Endothelial cell of umbilical vein (primary cell): ENCODE measurements around the gene PSMB2. TPM values are rescaled to one million over a fixed set of nuclear protein-coding genes. Genes with fewer than 3 reads are reported as not detected.

Experiments
- BruUV-seq: library from RNA; stranded (reverse); fragments of 400-500 nt; replicated peaks from 2 replicates; lab custom pipeline; 2021; lab: Mats Ljungman, UMichigan
- CTCF ChIA-PET: fragments of 300-600, 350-600 bp; sonication (Branson Sonifier 250); formaldehyde crosslinking; loops from one replicate; lab custom pipeline; 2021; ENCODE audit warnings: antibody characterized with exemption, inconsistent platforms; lab: Charles Lee
- POLR2A ChIA-PET: fragments of 300-600, 350-600 bp; sonication (Branson Sonifier 250); formaldehyde crosslinking; loops from one replicate; lab custom pipeline; 2021; ENCODE audit warnings: antibody characterized with exemption, inconsistent platforms; lab: Charles Lee
- DNase-seq: peaks from one replicate; pipeline ENCODE4 v3.0.0-alpha.2; 2011; ENCODE audit warnings: low read depth, low spot score
- FAIRE-seq: peaks from 2 replicates; lab custom pipeline; 2011; peaks lifted over from hg19 to GRCh38; lab: Jason Lieb, UNC
- H2AFZ ChIP-seq: 2 replicates; pipeline ENCODE4 v1.6.0; 2012; ENCODE audit warnings: low read depth, low read length, control low read depth, inconsistent platforms
- H3K27ac ChIP-seq: 2 replicates; pipeline ENCODE4 v1.5.1; 2011; ENCODE audit warnings: low read depth, mild to moderate bottlenecking, control low read depth, low read length, moderate library complexity; ENCODE audit not compliant: insufficient read depth
- H3K27me3 ChIP-seq, 2 experiments: 2 replicates each; pipeline versions ENCODE4 v1.6.0 to v1.6.1; 2011; ENCODE audit warnings: low read length in 2 of 2, mixed read lengths in 1 of 2; ENCODE audit not compliant: control insufficient read depth in 2 of 2, insufficient read depth in 2 of 2
- H3K36me3 ChIP-seq, 2 experiments: 2 replicates in 1 of 2; 3 replicates in 1 of 2; pipeline ENCODE4 v1.5.1; 2011; ENCODE audit warnings: low read length in 2 of 2, mild to moderate bottlenecking in 1 of 2, moderate library complexity in 1 of 2; ENCODE audit not compliant: control insufficient read depth in 2 of 2, insufficient read depth in 2 of 2; ENCODE audit errors: extremely low read depth in 1 of 2
- H3K4me1 ChIP-seq: 3 replicates; pipeline ENCODE4 v1.5.1; 2011; ENCODE audit warnings: mild to moderate bottlenecking, low read length; ENCODE audit not compliant: control insufficient read depth, insufficient read depth; ENCODE audit errors: extremely low read depth
- H3K4me2 ChIP-seq: 2 replicates; pipeline ENCODE4 v1.6.1; 2011; ENCODE audit warnings: low read length, control low read depth, mixed read lengths; ENCODE audit not compliant: insufficient read depth
- H3K4me3 ChIP-seq, 3 experiments: fragments of 200-600 bp in 1 of 3; sonication (generic), shearing (Covaris generic) in 1 of 3; replicated peaks in 1 of 3; 2 replicates each; pipeline ENCODE4 v1.5.1; 2011 to 2016; ENCODE audit warnings: control low read depth in 3 of 3, low read length in 3 of 3, mild to moderate bottlenecking in 2 of 3, inconsistent platforms in 1 of 3, low read depth in 1 of 3, moderate library complexity in 1 of 3; ENCODE audit not compliant: insufficient read depth in 1 of 3
- H3K79me2 ChIP-seq: 2 replicates; pipeline ENCODE4 v1.6.0; 2012; ENCODE audit warnings: low read length, inconsistent platforms; ENCODE audit not compliant: control insufficient read depth, insufficient read depth
- H3K9ac ChIP-seq: replicated peaks from 2 replicates; pipeline ENCODE3; 2011; ENCODE audit warnings: low read length, control low read depth; ENCODE audit not compliant: insufficient read depth; ENCODE audit errors: extremely low read depth
- H3K9me1 ChIP-seq: replicated peaks from 3 replicates; pipeline ENCODE4 v1.6.0; 2011; ENCODE audit warnings: mild to moderate bottlenecking, low read length; ENCODE audit not compliant: control insufficient read depth, insufficient read depth; ENCODE audit errors: extremely low read depth
- H3K9me3 ChIP-seq: replicated peaks from 2 replicates; pipeline ENCODE4 v1.5.1; 2012; ENCODE audit warnings: low read length, inconsistent platforms; ENCODE audit not compliant: control insufficient read depth, insufficient read depth
- H4K20me1 ChIP-seq: replicated peaks from 2 replicates; pipeline ENCODE3; 2011; ENCODE audit warnings: mild to moderate bottlenecking, low read length; ENCODE audit not compliant: control insufficient read depth, insufficient read depth; ENCODE audit errors: extremely low read depth
- CTCF ChIP-seq, 2 donors: IDR thresholded peaks; 1 replicate in 1 of 2; 2 replicates in 1 of 2; pipeline ENCODE4 v1.5.1; 2011; ENCODE audit warnings: low read length in 2 of 2, mild to moderate bottlenecking in 2 of 2, moderate library complexity in 2 of 2, control low read depth in 1 of 2, inconsistent platforms in 1 of 2, low read depth in 1 of 2; ENCODE audit not compliant: insufficient read depth in 1 of 2; ENCODE audit errors: extremely low read depth in 1 of 2
- EZH2 ChIP-seq: IDR thresholded peaks from 2 replicates; pipeline ENCODE4 v1.6.1; 2012; ENCODE audit warnings: borderline replicate concordance, low read depth, mild to moderate bottlenecking, moderate library complexity, low read length, inconsistent platforms; ENCODE audit not compliant: severe bottlenecking
- FOS ChIP-seq: IDR thresholded peaks from 2 replicates; pipeline ENCODE4 v1.6.1; 2011; ENCODE audit warnings: mild to moderate bottlenecking, low read length, moderate library complexity, borderline replicate concordance; ENCODE audit not compliant: insufficient read depth
- GATA2 ChIP-seq: IDR thresholded peaks from 2 replicates; pipeline ENCODE4 v1.7.0; 2011; ENCODE audit warnings: low read depth, mild to moderate bottlenecking, moderate library complexity, mixed read lengths, low read length; ENCODE audit not compliant: insufficient read length, insufficient read depth
- JUN ChIP-seq: IDR thresholded peaks from 2 replicates; pipeline ENCODE4 v1.6.1; 2011; ENCODE audit warnings: borderline replicate concordance, low read depth; ENCODE audit not compliant: insufficient read length, insufficient read depth
- MYC ChIP-seq: IDR thresholded peaks from one replicate; pipeline ENCODE4 v1.6.1; 2011; ENCODE audit warnings: mild to moderate bottlenecking, low read depth, low read length
- POLR2A ChIP-seq: IDR thresholded peaks from 2 replicates; pipeline ENCODE4 v1.6.1; 2012; ENCODE audit warnings: low read depth, mild to moderate bottlenecking, control low read depth, low read length
- POLR2AphosphoS5 ChIP-seq: IDR thresholded peaks from 2 replicates; pipeline ENCODE4 v1.6.1; 2012; ENCODE audit warnings: low read depth, mild to moderate bottlenecking, control low read depth, low read length, moderate library complexity; ENCODE audit not compliant: insufficient read depth
- dilution Hi-C: fragments of 300-500 bp; cut with MboI; formaldehyde crosslinking; loops from one replicate; pipeline ENCODE4 v1.15.0; 2019; ENCODE audit warnings: low sequenced_read_pairs; ENCODE audit not compliant: extremely low pct_ligation_motif_present
- intact Hi-C: fragments of 100-400 bp; cut with micrococcal nuclease; formaldehyde crosslinking; loops from one replicate; pipeline ENCODE4 v1.10.0; 2022
- polyA plus RNA-seq, 4 experiments: library from polyadenylated mRNA; depleted of rRNA in 3 of 4; stranded (reverse) in 3 of 4; unstranded in 1 of 4; fragments of >200 nt; gene quantifications; 2 replicates each; pipeline versions ENCODE4 v1.2.1 to v1.2.3, GENCODE V29; 2011 to 2012; ENCODE audit warnings: missing spikeins in 1 of 4
- total RNA-seq: library from RNA; stranded (reverse); gene quantifications from 2 replicates; pipeline ENCODE4 v1.2.3, GENCODE V29; 2021
- TF ChIP-seq, protein P1 (sequence below): IDR thresholded peaks from 2 replicates; pipeline ENCODE4 v1.6.1; 2011; ENCODE audit not compliant: insufficient read depth, insufficient read length

PSMB2 gene
- total and polyA plus RNA-seq, 2 donors (not counting 3 experiments of a cell fraction or from before 2014, with no cell fraction given): 93.6 to 118 TPM

GRCh38 chr1:35605867-35606182 lies 35.5 kb downstream of the PSMB2 start:
- Histone ChIP-seq H3K4me1 (no peaks in the 10 kb centered on the region), H3K27me3 (no peaks in the 10 kb centered on the region), H3K36me3 (peaks cover 26 to 28% of the 10 kb centered on the region in 2 experiments), H4K20me1 (no peaks in the 10 kb centered on the region), H3K79me2 (peaks cover 28% of the 10 kb centered on the region), H3K9me3 (no peaks in the 10 kb centered on the region), H3K4me2 (no peak overlapping the region), H3K9ac (no peak overlapping the region), H3K9me1 (no peaks in the 10 kb centered on the region), H2AFZ (no peak overlapping the region), H3K27ac (no peak overlapping the region), H3K4me3 (no peak overlapping the region)
- DNase-seq: no peak
- ChIA-PET CTCF (interaction anchor here (1.1 kb wide), 1 partner anchor 110 kb away, joined by 3 read pairs; no protein-coding TSS in a partner anchor), POLR2A (no interaction called here)
- FAIRE-seq: no peak
- TF ChIP-seq MYC (no peak), EZH2 (no peak), POLR2AphosphoS5 (no peak), JUN (no peak), CTCF (IDR thresholded peaks at IDR 0.05; ENCODE audit: extremely low read depth in 1 of 2, insufficient read depth in 1 of 2, low read depth in 1 of 2, low read length in 2 of 2) (no peak), FOS (no peak), GATA2 (no peak), POLR2A (no peak)
- TF ChIP-seq, protein P1, sequence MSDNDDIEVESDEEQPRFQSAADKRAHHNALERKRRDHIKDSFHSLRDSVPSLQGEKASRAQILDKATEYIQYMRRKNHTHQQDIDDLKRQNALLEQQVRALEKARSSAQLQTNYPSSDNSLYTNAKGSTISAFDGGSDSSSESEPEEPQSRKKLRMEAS: no peak
- no TSS peak for BruUV-seq
- intact Hi-C loops (no loop called here), dilution Hi-C loops (no loop called here)
